GM23338 (cell line): ENCODE data around the gene MYO16.

Experiments
- CREB1 ChIP-seq: fragments of 250-450 bp; sonication (Bioruptor Pico); IDR thresholded peaks from 2 replicates; pipeline ENCODE4 v1.5.0; 2020; ENCODE audit warnings: low read depth, mild to moderate bottlenecking, moderate library complexity
- EZH2 ChIP-seq: fragments of 200-600 bp; sonication (generic); IDR thresholded peaks from one replicate; pipeline ENCODE4 v1.8.0; 2017; ENCODE audit warnings: antibody characterized with exemption, mild to moderate bottlenecking, low read depth; ENCODE audit not compliant: unreplicated experiment
- EZH2phosphoT487 ChIP-seq: fragments of 200-600 bp; sonication (generic); IDR thresholded peaks from one replicate; pipeline ENCODE4 v1.8.1; 2018; ENCODE audit warnings: antibody characterized with exemption; ENCODE audit not compliant: unreplicated experiment
- JUNB ChIP-seq: IDR thresholded peaks from one replicate; pipeline ENCODE4 v1.6.1; 2016; ENCODE audit warnings: antibody characterized with exemption; ENCODE audit not compliant: unreplicated experiment
- NANOG ChIP-seq: IDR thresholded peaks from 2 replicates; pipeline ENCODE4 v1.6.1; 2016; ENCODE audit warnings: antibody characterized with exemption, borderline replicate concordance
- POLR2AphosphoS5 ChIP-seq: IDR thresholded peaks from 2 replicates; pipeline ENCODE4 v1.6.1; 2016; ENCODE audit warnings: antibody characterized with exemption, low read depth
- REST ChIP-seq: IDR thresholded peaks from one replicate; pipeline ENCODE4 v1.6.1; 2018; ENCODE audit warnings: antibody characterized with exemption; ENCODE audit not compliant: unreplicated experiment
- STAT1 ChIP-seq: IDR thresholded peaks from one replicate; pipeline ENCODE4 v1.6.1; 2016; ENCODE audit warnings: antibody characterized with exemption; ENCODE audit not compliant: unreplicated experiment
- ZNF331 ChIP-seq: fragments of 250-450 bp; sonication (Bioruptor Pico); IDR thresholded peaks from 2 replicates; pipeline ENCODE4 v1.5.0; 2020; ENCODE audit warnings: low read depth, mild to moderate bottlenecking, moderate library complexity
- TF ChIP-seq, protein P1 (sequence below), 2 experiments: fragments of 200-600 bp in 1 of 2; sonication (generic) in 1 of 2; conservative IDR thresholded peaks; 2 replicates each; pipeline versions ENCODE4 v1.5.1 to v1.6.1; 2016 to 2017; ENCODE audit warnings: antibody characterized with exemption in 2 of 2, low read depth in 2 of 2, mild to moderate bottlenecking in 2 of 2, moderate library complexity in 1 of 2
- TF ChIP-seq, protein P2 (sequence below): IDR thresholded peaks from 2 replicates; pipeline ENCODE4 v1.6.1; 2016; ENCODE audit warnings: antibody characterized with exemption
- TF ChIP-seq, protein P3 (sequence below): fragments of 250-450 bp; sonication (Bioruptor Pico); IDR thresholded peaks from 2 replicates; pipeline ENCODE4 v1.5.0; 2020; ENCODE audit warnings: mild to moderate bottlenecking, moderate library complexity

GRCh38 chr13:109093998-109094397 lies 464.6 kb downstream of the MYO16 start:
- TF ChIP-seq, protein P1, sequence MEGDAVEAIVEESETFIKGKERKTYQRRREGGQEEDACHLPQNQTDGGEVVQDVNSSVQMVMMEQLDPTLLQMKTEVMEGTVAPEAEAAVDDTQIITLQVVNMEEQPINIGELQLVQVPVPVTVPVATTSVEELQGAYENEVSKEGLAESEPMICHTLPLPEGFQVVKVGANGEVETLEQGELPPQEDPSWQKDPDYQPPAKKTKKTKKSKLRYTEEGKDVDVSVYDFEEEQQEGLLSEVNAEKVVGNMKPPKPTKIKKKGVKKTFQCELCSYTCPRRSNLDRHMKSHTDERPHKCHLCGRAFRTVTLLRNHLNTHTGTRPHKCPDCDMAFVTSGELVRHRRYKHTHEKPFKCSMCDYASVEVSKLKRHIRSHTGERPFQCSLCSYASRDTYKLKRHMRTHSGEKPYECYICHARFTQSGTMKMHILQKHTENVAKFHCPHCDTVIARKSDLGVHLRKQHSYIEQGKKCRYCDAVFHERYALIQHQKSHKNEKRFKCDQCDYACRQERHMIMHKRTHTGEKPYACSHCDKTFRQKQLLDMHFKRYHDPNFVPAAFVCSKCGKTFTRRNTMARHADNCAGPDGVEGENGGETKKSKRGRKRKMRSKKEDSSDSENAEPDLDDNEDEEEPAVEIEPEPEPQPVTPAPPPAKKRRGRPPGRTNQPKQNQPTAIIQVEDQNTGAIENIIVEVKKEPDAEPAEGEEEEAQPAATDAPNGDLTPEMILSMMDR (conservative IDR thresholded peaks at IDR 0.05; ENCODE audit: low read depth in 2 of 2), result no peak
- TF ChIP-seq CREB1 (CRISPR knock-in tag), result no peak
- TF ChIP-seq EZH2, result no peak
- TF ChIP-seq POLR2AphosphoS5, result no peak
- TF ChIP-seq REST, result no peak
- no peak for TF ChIP-seq EZH2phosphoT487
- no peak for TF ChIP-seq JUNB
- TF ChIP-seq, protein P2, sequence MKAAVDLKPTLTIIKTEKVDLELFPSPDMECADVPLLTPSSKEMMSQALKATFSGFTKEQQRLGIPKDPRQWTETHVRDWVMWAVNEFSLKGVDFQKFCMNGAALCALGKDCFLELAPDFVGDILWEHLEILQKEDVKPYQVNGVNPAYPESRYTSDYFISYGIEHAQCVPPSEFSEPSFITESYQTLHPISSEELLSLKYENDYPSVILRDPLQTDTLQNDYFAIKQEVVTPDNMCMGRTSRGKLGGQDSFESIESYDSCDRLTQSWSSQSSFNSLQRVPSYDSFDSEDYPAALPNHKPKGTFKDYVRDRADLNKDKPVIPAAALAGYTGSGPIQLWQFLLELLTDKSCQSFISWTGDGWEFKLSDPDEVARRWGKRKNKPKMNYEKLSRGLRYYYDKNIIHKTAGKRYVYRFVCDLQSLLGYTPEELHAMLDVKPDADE, result no peak
- no peak for TF ChIP-seq NANOG
- no peak for TF ChIP-seq ZNF331 (CRISPR knock-in tag)
- no peak for TF ChIP-seq STAT1
- TF ChIP-seq, protein P3, sequence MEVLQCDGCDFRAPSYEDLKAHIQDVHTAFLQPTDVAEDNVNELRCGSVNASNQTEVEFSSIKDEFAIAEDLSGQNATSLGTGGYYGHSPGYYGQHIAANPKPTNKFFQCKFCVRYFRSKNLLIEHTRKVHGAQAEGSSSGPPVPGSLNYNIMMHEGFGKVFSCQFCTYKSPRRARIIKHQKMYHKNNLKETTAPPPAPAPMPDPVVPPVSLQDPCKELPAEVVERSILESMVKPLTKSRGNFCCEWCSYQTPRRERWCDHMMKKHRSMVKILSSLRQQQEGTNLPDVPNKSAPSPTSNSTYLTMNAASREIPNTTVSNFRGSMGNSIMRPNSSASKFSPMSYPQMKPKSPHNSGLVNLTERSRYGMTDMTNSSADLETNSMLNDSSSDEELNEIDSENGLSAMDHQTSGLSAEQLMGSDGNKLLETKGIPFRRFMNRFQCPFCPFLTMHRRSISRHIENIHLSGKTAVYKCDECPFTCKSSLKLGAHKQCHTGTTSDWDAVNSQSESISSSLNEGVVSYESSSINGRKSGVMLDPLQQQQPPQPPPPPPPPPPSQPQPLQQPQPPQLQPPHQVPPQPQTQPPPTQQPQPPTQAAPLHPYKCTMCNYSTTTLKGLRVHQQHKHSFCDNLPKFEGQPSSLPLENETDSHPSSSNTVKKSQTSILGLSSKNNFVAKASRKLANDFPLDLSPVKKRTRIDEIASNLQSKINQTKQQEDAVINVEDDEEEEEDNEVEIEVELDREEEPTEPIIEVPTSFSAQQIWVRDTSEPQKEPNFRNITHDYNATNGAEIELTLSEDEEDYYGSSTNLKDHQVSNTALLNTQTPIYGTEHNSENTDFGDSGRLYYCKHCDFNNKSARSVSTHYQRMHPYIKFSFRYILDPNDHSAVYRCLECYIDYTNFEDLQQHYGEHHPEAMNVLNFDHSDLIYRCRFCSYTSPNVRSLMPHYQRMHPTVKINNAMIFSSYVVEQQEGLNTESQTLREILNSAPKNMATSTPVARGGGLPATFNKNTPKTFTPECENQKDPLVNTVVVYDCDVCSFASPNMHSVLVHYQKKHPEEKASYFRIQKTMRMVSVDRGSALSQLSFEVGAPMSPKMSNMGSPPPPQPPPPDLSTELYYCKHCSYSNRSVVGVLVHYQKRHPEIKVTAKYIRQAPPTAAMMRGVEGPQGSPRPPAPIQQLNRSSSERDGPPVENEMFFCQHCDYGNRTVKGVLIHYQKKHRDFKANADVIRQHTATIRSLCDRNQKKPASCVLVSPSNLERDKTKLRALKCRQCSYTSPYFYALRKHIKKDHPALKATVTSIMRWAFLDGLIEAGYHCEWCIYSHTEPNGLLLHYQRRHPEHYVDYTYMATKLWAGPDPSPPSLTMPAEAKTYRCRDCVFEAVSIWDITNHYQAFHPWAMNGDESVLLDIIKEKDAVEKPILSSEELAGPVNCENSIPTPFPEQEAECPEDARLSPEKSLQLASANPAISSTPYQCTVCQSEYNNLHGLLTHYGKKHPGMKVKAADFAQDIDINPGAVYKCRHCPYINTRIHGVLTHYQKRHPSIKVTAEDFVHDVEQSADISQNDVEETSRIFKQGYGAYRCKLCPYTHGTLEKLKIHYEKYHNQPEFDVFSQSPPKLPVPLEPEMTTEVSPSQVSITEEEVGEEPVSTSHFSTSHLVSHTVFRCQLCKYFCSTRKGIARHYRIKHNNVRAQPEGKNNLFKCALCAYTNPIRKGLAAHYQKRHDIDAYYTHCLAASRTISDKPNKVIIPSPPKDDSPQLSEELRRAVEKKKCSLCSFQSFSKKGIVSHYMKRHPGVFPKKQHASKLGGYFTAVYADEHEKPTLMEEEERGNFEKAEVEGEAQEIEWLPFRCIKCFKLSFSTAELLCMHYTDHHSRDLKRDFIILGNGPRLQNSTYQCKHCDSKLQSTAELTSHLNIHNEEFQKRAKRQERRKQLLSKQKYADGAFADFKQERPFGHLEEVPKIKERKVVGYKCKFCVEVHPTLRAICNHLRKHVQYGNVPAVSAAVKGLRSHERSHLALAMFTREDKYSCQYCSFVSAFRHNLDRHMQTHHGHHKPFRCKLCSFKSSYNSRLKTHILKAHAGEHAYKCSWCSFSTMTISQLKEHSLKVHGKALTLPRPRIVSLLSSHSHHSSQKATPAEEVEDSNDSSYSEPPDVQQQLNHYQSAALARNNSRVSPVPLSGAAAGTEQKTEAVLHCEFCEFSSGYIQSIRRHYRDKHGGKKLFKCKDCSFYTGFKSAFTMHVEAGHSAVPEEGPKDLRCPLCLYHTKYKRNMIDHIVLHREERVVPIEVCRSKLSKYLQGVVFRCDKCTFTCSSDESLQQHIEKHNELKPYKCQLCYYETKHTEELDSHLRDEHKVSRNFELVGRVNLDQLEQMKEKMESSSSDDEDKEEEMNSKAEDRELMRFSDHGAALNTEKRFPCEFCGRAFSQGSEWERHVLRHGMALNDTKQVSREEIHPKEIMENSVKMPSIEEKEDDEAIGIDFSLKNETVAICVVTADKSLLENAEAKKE (CRISPR knock-in tag), result no peak
